Naive thymus-derived CD8-positive, alpha-beta T cell (primary cell): ENCODE measurements around the gene LRRC75B. TPM values are rescaled to one million over a fixed set of nuclear protein-coding genes. Genes with fewer than 3 reads are reported as not detected.

ENCODE experiments used
- ATAC-seq, 2 donors: fragments of 150-1000 bp; cut with Tn5 transposase in 1 of 2; sonication (Bioruptor Pico), chemical (Tn5 transposase) in 1 of 2; 1 replicate in 1 of 2; 2 replicates in 1 of 2; pipeline ENCODE4 v1.10.0; 2021; ENCODE audit warnings: mild to moderate bottlenecking in 2 of 2, moderate library complexity in 2 of 2
- POLR2A ChIA-PET: fragments of 350-600 bp; sonication (Branson Sonifier 250); formaldehyde crosslinking; loops from one replicate; lab custom pipeline; 2021; ENCODE audit warnings: antibody characterized with exemption; lab: Charles Lee
- DNase-seq, 10 donors: peaks; one replicate each; pipeline versions ENCODE4 v3.0.0 to v3.0.0-alpha.2; 2020 to 2022
- H3K27ac Mint-ChIP-seq, 10 donors: one replicate each; pipeline ENCODE4 v1.8.0; 2020 to 2022; ENCODE audit warnings: mild to moderate bottlenecking in 10 of 10, mixed read lengths in 10 of 10, moderate library complexity in 4 of 10, inconsistent platforms in 1 of 10
- H3K27me3 Mint-ChIP-seq, 5 donors: one replicate each; pipeline ENCODE4 v1.8.0; 2021 to 2022; ENCODE audit warnings: mixed read lengths in 5 of 5
- H3K36me3 Mint-ChIP-seq, 3 donors: one replicate each; pipeline ENCODE4 v1.8.0; 2020 to 2022; ENCODE audit warnings: mixed read lengths in 3 of 3, mild to moderate bottlenecking in 2 of 3, inconsistent platforms in 1 of 3
- H3K4me1 Mint-ChIP-seq, 4 donors: one replicate each; pipeline ENCODE4 v1.8.0; 2021 to 2022; ENCODE audit warnings: mixed read lengths in 4 of 4
- H3K4me3 Mint-ChIP-seq, 10 donors: one replicate each; pipeline ENCODE4 v1.8.0; 2020 to 2022; ENCODE audit warnings: mild to moderate bottlenecking in 10 of 10, mixed read lengths in 10 of 10, moderate library complexity in 6 of 10, inconsistent platforms in 1 of 10
- H3K9me3 Mint-ChIP-seq, 9 donors: one replicate each; pipeline ENCODE4 v1.8.0; 2020 to 2022; ENCODE audit warnings: mixed read lengths in 9 of 9, mild to moderate bottlenecking in 3 of 9, inconsistent platforms in 1 of 9, moderate library complexity in 1 of 9
- polyA plus RNA-seq, 3 donors: library from polyadenylated mRNA; unstranded; fragments of 300-500 nt; fragmentation: Illumina TruSeq; gene quantifications; one replicate each; pipeline ENCODE4 v1.2.3, GENCODE V29; 2021
- total RNA-seq, 8 experiments: library from RNA in 2 of 8; stranded (reverse) in 2 of 8; gene quantifications; one replicate each; pipeline ENCODE4 v1.2.3 and lab custom pipeline; 2021 to 2026

LRRC75B gene
- total and polyA plus RNA-seq, 5 experiments from 2014 or later = 0.15 to 0.16 TPM; not detected in 3

DNA sequence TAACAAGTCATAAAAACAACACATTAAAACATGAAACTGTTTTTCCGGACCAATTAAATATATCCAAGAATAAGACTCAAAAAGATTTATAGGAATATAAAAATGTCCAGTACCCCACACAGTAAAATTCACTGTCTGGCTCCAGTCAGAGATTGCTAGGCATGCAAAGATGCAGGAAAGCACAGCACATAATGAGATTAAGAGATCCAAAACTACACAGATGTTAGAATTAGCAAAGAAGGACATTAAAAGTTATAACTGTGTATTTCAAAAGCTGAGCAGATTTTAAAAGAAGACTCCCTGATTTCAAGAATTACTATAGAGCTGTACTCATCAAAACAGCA lies 13.6 kb downstream of the LRRC75B start:
- Mint-ChIP-seq H3K36me3 (peaks cover 3 to 37% (median 6%) of the 10 kb centered on the region in 3 donors), H3K4me1 (peaks cover 0 to 9% (median 0%) of the 10 kb centered on the region in 4 donors), H3K27me3 (no peaks in the 10 kb centered on the region), H3K27ac (peak overlapping the region in 4 of 10 donors; percentile 0 to 74 (median 44)), H3K4me3 (no peak overlapping the region), H3K9me3 (no peaks in the 10 kb centered on the region)
- POLR2A ChIA-PET = no interaction called here
- DNase-seq (no peak), ATAC-seq (no peak)

DNA sequence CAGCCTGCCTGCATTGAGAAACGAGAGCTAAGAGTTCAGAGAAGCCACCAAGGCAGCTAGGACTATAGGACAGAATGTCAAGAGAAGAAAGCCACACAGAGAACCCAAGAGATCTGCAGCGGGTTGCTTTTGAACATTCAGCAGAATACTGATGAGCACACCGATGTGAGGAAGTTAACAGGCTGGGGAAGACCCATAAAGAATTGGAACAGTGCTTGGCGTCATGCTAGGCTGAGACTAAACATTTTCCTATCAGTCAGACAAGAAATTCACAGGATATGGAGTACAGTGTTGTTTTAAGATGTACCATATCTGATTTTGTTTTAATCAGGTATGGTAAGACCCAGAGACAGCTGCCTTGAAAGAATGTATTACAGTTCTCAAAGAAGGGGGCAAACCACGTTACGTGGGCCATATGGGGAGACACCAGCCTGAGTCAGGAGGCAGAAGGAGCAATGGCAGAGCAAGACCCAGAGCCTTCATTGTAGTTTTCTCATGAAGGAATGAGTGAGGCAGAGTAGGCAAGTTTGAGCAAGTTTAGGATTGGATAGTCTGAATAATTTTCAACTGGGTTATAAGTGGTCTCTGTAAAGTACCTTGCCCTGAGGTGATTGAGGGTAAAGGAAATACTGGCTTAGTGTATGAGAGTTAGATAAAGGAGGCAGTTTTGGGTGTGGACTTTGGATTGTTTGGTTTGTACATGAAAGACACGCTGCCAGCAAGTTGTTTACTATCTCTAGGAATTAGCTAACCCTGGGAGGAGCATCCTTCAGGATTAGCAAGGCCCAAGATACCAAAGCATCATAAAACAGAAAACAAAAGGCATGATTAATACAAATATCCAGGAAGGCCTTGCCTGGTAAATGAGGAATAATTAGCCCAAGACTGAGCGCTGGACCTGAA lies 14.3 kb downstream of the LRRC75B start:
- POLR2A ChIA-PET = interaction anchor here (0.7 kb wide), 1 partner anchor 163 kb away, joined by 3 read pairs; no protein-coding TSS in a partner anchor

DNA sequence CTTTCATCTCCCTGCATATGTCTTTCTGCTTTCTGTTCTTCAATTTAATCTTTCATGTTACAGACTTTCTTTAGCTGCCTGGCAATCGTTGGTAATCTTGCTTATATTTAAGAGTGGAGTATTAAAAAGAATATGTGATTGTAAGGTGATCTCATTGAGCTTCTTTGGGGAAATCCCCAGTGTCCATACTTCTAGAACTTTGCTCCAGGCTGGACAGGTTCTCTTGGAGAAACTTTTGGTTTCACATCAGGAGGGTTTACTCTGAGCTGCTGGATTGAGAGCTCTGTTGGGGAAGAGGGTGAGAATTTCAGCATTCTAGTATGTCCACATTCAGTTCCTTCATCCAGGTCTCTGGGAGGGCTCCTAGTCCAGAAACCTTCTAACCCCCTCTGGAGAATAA lies 16.1 kb downstream of the LRRC75B start:
- H3K27ac Mint-ChIP-seq = peak overlapping the region in 3 of 10 donors; percentile 20 to 78 (median 23)
- no peak overlapping the region for H3K4me3 Mint-ChIP-seq
- H3K4me1 Mint-ChIP-seq = peaks cover 0 to 9% (median 0%) of the 10 kb centered on the region in 4 donors
- no peaks in the 10 kb centered on the region for H3K27me3 Mint-ChIP-seq
- DNase-seq (no peak), ATAC-seq (no peak)
- H3K36me3 Mint-ChIP-seq = peaks cover 6 to 62% (median 11%) of the 10 kb centered on the region in 3 donors
- no peaks in the 10 kb centered on the region for H3K9me3 Mint-ChIP-seq
- POLR2A ChIA-PET = no interaction called here

More for the DNA sequence above, 14.3 kb downstream of the LRRC75B start:
- H3K4me3 Mint-ChIP-seq = no peak overlapping the region
- H3K27ac Mint-ChIP-seq = peak overlapping the region; percentile 18 to 82 (median 58)
- peaks cover 5 to 43% (median 6%) of the 10 kb centered on the region in 3 donors for H3K36me3 Mint-ChIP-seq
- H3K9me3 Mint-ChIP-seq = no peaks in the 10 kb centered on the region
- no peaks in the 10 kb centered on the region for H3K27me3 Mint-ChIP-seq
- no peak for ATAC-seq
- no peak for DNase-seq
- peaks cover 0 to 9% (median 0%) of the 10 kb centered on the region in 4 donors for H3K4me1 Mint-ChIP-seq

DNA sequence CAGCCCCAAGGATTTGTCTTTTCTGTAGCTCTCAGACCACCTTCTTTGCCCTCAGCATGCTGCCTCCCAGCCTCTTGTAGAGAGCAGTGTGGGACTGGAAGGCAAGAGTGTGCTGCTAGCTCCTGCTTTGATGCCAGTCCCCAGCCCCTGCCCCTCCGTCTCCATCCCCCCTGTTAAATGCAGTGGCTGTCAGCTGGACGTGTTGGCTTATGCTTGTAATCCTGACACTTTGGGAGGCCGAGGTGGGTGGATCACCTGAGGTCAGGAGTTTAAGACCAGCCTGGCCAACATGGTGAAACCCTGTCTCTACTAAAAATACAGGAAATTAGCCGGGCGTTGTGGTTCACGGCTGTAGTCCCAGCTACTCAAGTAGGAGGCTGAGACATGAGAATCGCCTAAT lies 21.6 kb downstream of the LRRC75B start:
- ATAC-seq = no peak
- Mint-ChIP-seq H3K4me3 (no peak overlapping the region), H3K36me3 (peaks cover 6 to 88% (median 18%) of the 10 kb centered on the region in 3 donors), H3K4me1 (peaks cover 4 to 11% (median 9%) of the 10 kb centered on the region in 4 donors), H3K27ac (peak overlapping the region in 1 of 10 donors; percentile 50), H3K27me3 (no peaks in the 10 kb centered on the region), H3K9me3 (no peaks in the 10 kb centered on the region)
- no peak for DNase-seq
- POLR2A ChIA-PET = no interaction called here

DNA sequence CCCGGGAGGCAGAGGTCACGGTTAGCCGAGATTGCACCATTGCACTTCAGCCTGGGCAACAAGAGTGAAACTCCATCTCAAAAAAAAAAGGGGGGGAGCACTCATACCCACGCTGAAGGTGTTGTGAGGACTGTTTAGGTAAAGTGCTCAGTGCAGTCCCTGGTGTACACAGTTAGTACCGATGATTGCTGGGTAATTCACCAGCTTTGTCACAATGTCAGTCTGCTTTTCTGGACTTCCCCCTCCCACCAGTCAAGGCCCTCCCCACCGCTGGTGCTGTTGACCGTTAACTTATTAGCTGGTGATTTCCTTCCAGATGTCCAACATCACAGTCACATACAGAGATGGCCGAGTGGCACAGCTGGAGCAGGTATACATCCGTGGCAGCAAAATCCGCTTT lies 25.2 kb downstream of the LRRC75B start:
- Mint-ChIP-seq H3K27ac (no peak overlapping the region), H3K4me1 (peaks cover 17 to 44% (median 41%) of the 10 kb centered on the region in 4 donors), H3K9me3 (no peaks in the 10 kb centered on the region), H3K36me3 (peaks cover 0 to 87% (median 11%) of the 10 kb centered on the region in 3 donors), H3K4me3 (no peak overlapping the region), H3K27me3 (no peaks in the 10 kb centered on the region)
- no peak for DNase-seq
- no peak for ATAC-seq
- POLR2A ChIA-PET = no interaction called here

DNA sequence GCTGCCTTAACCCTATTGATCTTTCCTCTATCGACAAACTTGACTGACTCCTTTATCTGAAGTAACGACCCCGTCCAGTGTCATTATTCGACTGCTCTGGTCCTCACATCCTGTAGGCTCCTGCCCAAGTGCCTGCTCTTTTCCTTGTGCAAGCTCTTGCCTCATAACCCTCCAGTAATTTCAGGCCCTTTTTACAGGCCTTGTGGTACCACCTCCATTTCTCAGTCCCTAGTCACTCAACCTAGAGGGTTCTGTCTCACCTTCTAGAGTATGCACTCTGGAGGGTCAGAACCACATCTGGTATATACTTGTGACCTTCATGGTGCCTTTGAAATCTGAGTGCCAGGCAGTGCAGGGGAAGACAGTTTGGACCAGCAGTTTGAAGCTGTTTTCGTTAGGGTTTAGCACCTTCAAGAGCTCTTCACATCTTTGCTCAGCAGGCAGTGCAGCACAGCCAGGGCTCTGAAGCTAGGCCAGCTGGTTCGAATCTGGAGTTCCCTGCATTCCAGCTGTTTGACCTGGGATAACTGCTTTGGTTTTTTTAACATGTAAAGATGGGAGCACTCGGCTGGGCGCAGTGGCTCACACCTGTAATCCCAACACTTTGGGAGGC lies 25.9 kb downstream of the LRRC75B start:
- no peak overlapping the region for H3K4me3 Mint-ChIP-seq
- H3K9me3 Mint-ChIP-seq = no peaks in the 10 kb centered on the region
- ATAC-seq (no peak), DNase-seq (no peak)
- H3K27me3 Mint-ChIP-seq = no peaks in the 10 kb centered on the region
- peak overlapping the region in 5 of 10 donors; percentile 16 to 66 (median 25) for H3K27ac Mint-ChIP-seq
- POLR2A ChIA-PET = interaction anchor here (0.6 kb wide), 1 partner anchor 9 kb away, joined by 5 read pairs; no protein-coding TSS in a partner anchor
- H3K36me3 Mint-ChIP-seq = peaks cover 0 to 87% (median 9%) of the 10 kb centered on the region in 3 donors
- H3K4me1 Mint-ChIP-seq = peaks cover 20 to 50% (median 44%) of the 10 kb centered on the region in 4 donors

DNA sequence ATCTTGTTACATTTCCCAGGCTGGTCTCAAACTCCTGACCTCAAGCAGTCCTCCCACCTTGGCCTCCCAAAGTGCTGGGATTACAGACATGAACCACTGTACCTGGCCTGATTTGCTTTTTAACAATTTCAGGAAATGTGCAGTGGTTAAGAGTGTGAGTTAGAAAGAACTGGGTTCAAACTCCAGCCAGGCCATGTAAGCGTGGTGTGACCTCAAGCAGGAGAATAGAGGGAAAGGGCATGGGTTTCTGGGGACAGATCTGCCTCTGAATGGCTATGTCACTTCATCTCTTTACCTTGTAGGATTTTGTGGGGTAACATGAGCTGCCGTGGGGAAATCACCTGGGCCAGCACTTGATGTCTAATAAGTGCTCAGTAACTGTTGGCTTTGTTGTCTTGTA lies 27.8 kb downstream of the LRRC75B start:
- no peaks in the 10 kb centered on the region for H3K9me3 Mint-ChIP-seq
- H3K4me1 Mint-ChIP-seq = peaks cover 20 to 63% (median 52%) of the 10 kb centered on the region in 4 donors
- no peak for ATAC-seq
- H3K4me3 Mint-ChIP-seq = peak overlapping the region in 2 of 10 donors; percentile 29 to 38
- no peak for DNase-seq
- POLR2A ChIA-PET = interaction anchor here (1.3 kb wide), 1 partner anchor 10 kb away, joined by 3 read pairs; the partner anchor contains the start of gene GUCD1
- peak overlapping the region in 4 of 10 donors; percentile 10 to 52 (median 44) for H3K27ac Mint-ChIP-seq
- H3K27me3 Mint-ChIP-seq = no peaks in the 10 kb centered on the region
- peaks cover 0 to 86% (median 5%) of the 10 kb centered on the region in 3 donors for H3K36me3 Mint-ChIP-seq

DNA sequence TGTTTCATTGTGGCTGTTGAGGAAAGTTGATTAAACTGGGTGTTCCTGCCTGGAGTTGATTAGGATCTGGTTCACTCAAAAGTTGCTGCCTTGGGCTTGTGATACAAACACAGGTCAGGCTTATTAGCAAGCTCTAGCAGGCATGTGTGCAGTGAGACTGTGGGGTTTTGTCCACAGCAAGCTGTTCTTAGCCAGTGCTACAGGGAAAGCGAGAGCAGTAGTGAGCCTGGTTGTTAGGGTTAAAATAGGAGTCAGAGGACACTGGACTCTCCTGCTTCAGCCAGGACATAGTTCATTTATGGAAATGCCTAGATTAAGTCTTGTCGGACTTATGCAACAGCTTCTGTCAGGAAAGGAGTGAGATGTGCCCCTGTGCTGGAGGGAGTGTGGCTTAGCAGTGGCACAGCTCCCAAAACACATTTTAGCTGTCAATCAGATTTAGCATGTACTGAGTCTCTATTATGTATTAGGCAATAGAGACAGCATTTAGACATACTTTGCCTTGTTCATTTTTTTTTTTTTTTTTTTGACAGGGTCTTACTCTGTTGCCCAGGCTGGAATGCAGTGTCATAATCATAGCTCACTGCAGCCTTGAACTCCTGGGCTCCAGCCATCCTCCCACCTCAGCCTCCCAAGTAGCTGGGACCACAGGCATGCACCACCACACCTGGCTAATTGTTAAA lies 28.4 kb downstream of the LRRC75B start:
- Mint-ChIP-seq H3K4me3 (peak overlapping the region in 5 of 10 donors; percentile 1 to 42 (median 14)), H3K9me3 (no peaks in the 10 kb centered on the region), H3K27ac (peak overlapping the region in 7 of 10 donors; percentile 3 to 86 (median 49)), H3K4me1 (peaks cover 19 to 67% (median 53%) of the 10 kb centered on the region in 4 donors), H3K27me3 (no peaks in the 10 kb centered on the region), H3K36me3 (peaks cover 0 to 86% (median 4%) of the 10 kb centered on the region in 3 donors)
- no peak for ATAC-seq
- POLR2A ChIA-PET = interaction anchor here (1.3 kb wide), 1 partner anchor 10 kb away, joined by 3 read pairs; the partner anchor contains the start of gene GUCD1
- DNase-seq = no peak

DNA sequence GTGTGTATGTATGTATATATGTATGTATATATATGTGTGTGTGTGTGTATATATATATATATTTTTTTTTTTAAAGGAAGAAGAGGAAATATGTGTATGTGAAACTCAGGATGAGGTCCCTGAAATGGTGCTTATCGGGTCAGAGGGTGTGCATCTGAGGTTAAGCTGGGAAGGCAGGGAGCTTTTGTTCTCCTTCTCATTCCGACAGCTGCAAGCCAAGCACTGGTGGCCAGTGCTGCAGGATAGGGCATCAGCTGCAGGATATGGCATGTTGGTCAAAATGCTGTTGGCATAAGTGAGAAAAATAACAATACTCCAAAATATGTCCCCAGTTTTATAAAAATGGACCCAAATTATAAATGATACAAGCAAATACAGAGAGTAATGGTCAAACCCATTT lies 29.6 kb downstream of the LRRC75B start:
- peaks cover 24 to 79% (median 65%) of the 10 kb centered on the region in 4 donors for H3K4me1 Mint-ChIP-seq
- ATAC-seq = no peak
- peaks cover 0 to 89% (median 0%) of the 10 kb centered on the region in 3 donors for H3K36me3 Mint-ChIP-seq
- POLR2A ChIA-PET = no interaction called here
- H3K9me3 Mint-ChIP-seq = no peaks in the 10 kb centered on the region
- H3K27ac Mint-ChIP-seq = peak overlapping the region in 3 of 10 donors; percentile 22 to 48 (median 40)
- no peak for DNase-seq
- H3K27me3 Mint-ChIP-seq = no peaks in the 10 kb centered on the region
- H3K4me3 Mint-ChIP-seq = peak overlapping the region in 1 of 10 donors; percentile 18

DNA sequence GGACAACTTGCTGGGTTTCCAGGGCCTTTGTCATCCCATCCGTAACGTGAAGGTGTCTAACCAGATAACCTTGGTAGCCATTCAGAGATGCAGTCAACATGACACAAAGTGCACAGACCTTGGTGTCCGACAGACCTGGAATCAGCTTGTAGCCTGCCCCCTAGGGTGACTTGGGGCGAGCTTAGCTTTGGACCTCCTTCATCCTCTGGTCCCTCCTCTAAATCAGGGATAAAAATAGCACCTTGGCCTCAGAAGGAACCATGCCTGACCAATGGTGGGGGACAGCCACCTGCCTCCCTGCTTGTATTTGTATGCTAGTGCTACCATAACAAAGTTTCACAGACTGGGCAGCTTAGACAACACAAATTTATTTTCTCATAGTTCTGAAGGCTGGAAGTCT lies 33.4 kb downstream of the LRRC75B start:
- Mint-ChIP-seq H3K4me3 (peak overlapping the region in 3 of 10 donors; percentile 6 to 22 (median 22)), H3K36me3 (peaks cover 0 to 66% (median 0%) of the 10 kb centered on the region in 3 donors), H3K27me3 (no peaks in the 10 kb centered on the region), H3K27ac (no peak overlapping the region), H3K9me3 (no peaks in the 10 kb centered on the region), H3K4me1 (peaks cover 30 to 75% (median 68%) of the 10 kb centered on the region in 4 donors)
- ATAC-seq (no peak), DNase-seq (no peak)
- POLR2A ChIA-PET = no interaction called here

DNA sequence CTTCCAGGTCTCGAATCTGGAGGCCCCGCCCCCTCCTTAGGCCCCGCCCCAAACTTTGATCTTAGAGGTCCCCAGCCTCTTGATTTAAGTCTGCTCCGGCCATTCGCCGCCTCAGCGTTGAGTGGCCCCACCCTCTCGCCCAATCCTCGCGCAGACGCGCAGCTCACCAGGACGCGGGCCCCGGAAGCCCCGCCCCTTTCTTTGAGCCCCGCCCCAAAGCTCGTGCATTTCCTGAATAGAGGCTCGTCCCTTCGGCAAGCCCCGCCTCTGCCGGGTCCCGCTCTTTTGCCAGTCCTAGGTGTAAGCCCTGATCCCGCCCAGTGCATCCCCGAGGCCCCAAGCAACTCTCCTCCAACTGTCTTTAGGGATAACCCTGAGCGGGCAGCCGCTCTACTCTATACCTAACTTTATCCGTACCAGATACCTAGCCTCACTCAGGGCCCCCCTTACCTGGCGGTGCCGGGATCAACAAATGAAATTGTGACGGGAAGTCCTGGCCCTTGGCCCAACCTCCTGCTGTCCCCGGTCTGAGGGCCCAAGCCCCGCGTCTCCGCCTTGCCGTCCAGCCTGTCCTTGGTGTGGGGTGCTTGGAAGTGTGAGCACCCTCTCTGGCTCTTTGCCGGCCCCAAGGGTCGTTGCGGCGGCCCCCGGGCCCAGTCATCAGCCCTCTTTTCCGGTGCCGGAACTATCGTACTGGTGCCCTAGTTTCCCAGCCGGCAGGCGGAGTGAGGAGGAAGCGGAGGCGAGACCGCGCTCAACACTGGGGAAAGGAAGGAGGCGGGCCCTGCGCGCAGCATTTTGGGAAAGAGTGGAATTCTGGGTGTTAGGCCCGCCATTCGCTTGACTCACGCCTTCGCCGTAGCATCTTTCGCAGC lies 37.5 kb downstream of the LRRC75B start, which contains the start of gene SNRPD3:
TSS of gene SNRPD3 (plus strand) at position 835 of the 875 bp plus-strand sequence. CDS start 1,676 bp downstream, outside the sequence.
- peak within 1 kb of the TSS; percentile 91 to 99 (median 98) for H3K27ac Mint-ChIP-seq
- H3K4me1 Mint-ChIP-seq = peaks cover 39 to 82% (median 71%) of the 10 kb centered on the region in 4 donors
- peak; percentile 95 to 100 (median 98) for DNase-seq
- peak; percentile 82 to 85 for ATAC-seq
- H3K36me3 Mint-ChIP-seq = peaks cover 0 to 33% (median 0%) of the 10 kb centered on the region in 3 donors
- POLR2A ChIA-PET = interaction anchor here (0.9 to 4.4 kb wide), 7 partner anchors 10 to 784 kb away, joined by 3 to 20 read pairs (median 3); partner anchors contain the start of genes ADORA2A and MIF
- H3K4me3 Mint-ChIP-seq = peak within 1 kb of the TSS; percentile 94 to 99 (median 98)
- no peaks in the 10 kb centered on the region for H3K27me3 Mint-ChIP-seq
- H3K9me3 Mint-ChIP-seq = no peaks in the 10 kb centered on the region
